HG03439 (cell line): ENCODE results near the gene RABEPK.
A peak's percentile ranks its signal among the peaks of the same experiment; 100 is the strongest.
"Not testable (repeated sequence)": the region's sequence is repeated elsewhere in the genome, so short reads cannot be mapped to it uniquely, and the experiment has no call there.

Experiments used
- ATAC-seq: cut with Tn5 transposase; IDR thresholded peaks from one replicate; pipeline ENCODE4 v1.9.1; 2021; ENCODE audit warnings: mild to moderate bottlenecking, moderate library complexity; ENCODE audit not compliant: unreplicated experiment

Gene RABEPK

DNA sequence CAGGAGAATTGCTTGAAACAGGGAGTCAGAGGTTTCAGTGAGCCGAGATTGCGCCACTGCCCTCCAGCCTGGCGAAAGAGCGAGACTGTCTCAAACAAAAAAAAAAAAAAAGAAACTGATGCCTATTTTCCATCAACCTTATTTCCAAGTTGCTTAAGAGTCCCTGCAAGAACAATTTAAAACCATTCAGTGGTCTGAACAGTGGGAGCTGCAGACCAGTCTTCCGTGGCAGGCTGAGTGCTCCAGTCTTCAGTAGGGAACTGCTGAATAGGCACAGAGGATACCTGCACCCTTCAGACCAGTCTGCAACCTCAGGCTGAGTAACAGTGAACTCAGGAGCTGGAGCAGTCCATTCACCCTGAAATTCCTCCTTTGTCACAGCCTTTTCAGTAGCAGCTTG, 5.9 kb upstream of the RABEPK start:
- ATAC-seq, result not testable (repeated sequence)

DNA sequence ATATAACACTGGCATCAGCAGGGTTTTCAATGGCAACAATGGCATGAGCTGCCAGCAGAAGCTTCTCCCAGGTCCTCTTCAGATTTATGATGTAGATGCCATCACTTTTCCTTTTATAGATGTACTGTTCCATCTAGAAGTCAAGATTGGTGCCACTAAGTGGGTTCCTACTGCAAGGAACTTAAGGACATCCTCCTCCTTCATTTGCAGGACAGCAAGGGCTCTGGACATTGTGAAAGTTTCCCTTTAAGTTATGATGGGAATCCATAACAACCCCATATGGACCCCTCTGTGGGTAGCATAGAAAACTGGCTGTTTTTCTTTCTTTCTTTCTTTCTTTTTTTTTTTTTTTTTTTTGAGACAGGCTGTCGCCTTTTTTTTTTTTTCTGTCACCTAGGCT, 4.8 kb upstream of the RABEPK start:
- not testable (repeated sequence) for ATAC-seq

DNA sequence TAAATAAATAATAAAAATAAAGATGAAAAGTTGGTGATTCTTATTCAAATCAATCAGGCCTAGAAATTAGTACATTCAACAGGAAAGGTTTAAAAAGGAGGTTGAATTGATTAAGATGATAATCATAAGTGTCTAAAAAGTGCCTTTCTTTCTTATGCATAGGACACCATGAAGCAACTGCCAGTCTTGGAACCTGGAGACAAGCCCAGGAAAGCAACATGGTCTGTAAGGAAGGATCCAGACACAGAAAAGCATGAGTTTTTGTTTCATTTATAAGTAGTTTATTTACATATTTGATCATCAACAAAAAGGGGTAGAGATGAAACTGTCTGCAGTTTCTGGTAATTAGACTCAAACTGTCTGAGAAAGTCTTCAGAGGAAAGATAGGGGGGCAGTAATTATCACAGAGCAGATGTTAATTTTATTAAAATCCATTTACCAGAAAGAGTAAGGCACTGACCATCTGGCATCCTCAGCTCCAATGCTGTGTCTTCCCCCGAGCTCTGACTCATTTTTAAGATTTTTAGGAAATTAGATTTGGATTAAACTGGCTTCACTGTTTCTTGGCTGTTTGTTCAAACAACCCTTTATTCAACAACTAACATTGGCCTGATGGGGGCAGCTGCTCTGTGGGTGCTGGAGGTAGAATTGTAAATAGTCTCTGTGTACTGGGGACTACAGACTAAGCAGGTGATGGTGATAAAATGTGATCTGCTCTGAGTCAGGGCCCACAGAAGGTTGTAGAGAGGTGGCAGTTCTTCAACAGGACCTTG, 2.7 kb downstream of the RABEPK start:
- ATAC-seq, result no peak

DNA sequence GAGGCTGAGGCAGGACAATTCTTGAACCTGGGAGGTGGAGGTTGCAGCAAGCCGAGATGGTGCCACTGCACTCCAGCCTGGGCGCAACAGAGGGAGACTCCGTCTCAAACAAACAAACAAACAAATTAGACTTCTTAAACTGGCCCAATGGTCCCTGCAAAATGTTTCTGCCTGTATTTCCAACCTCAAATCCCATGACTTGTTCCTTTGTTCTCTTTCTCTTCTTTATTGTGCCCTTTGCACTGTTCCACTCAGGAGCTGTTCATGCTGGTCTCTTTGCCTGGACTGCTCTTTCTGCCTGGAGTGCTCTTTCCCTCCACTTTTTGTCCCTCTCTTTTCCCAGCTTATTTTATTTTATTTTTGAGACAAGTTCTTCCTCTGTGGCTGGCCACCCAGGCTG, 4.1 kb downstream of the RABEPK start:
- ATAC-seq, result no peak

- no peak for ATAC-seq
These were observed 13.8 kb downstream of the RABEPK start for GRCh38 chr9:125214186-125214585.

GRCh38 chr9:125218621-125219020, 18.3 kb downstream of the RABEPK start:
- no peak for ATAC-seq

- not testable (repeated sequence) for ATAC-seq
These were observed 24.5 kb downstream of the RABEPK start for GRCh38 chr9:125224858-125225257.

DNA sequence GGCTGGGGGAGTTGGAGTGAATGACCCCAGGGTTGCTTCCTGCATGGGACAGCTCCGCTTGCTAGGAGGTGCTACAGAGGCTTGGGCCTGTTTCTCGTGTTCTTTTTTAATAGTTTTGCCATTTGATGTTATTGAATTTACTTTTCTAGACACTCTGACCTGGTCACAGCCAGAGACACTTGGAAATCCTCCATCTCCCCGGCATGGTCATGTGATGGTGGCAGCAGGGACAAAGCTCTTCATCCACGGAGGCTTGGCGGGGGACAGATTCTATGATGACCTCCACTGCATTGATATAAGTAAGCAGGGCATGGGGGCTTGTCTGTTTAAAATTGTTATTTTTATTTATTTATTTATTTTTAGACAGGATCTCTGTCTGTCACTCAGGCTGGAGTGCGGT, 27.4 kb downstream of the RABEPK start:
- no peak for ATAC-seq

DNA sequence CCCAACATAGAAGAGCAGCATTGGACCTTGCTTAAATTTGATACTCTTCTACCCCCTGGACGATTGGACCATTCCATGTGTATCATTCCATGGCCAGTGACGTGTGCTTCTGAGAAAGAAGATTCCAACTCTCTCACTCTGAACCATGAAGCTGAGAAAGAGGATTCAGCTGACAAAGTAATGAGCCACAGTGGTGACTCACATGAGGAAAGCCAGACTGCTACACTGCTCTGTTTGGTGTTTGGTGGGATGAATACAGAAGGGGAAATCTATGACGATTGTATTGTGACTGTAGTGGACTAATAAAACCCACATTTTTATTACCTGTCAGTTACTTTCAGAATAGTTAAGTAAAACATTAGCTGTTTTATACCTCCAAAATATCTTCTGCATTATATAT, 33.3 kb downstream of the RABEPK start:
- no peak for ATAC-seq

DNA sequence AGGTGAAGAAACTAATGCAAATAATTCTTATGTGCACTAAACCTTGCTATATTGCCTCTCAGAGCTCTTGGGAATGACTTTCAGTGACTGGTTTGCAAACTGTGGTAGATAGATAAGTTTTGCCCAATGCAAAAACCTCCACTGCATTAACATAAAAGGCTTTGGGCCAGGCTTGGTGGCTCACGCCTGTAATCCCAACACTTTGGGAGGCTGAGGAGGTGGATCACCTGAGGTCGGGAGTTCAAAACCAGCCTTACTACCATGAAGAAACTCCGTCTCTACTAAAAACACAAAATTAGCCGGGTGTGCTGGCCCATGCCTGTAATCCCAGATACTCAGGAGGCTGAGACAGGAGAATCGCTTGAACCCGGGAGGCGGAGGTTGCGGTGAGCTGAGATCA, 33.8 kb downstream of the RABEPK start:
- ATAC-seq, result not testable (repeated sequence)

GRCh38 chr9:125235804-125236519, 35.6 kb downstream of the RABEPK start:
- no peak for ATAC-seq

- not testable (repeated sequence) for ATAC-seq
These were observed 36.3 kb downstream of the RABEPK start for GRCh38 chr9:125236520-125237159.

GRCh38 chr9:125238127-125238914, 38.0 kb downstream of the RABEPK start:
- ATAC-seq, result no peak

DNA sequence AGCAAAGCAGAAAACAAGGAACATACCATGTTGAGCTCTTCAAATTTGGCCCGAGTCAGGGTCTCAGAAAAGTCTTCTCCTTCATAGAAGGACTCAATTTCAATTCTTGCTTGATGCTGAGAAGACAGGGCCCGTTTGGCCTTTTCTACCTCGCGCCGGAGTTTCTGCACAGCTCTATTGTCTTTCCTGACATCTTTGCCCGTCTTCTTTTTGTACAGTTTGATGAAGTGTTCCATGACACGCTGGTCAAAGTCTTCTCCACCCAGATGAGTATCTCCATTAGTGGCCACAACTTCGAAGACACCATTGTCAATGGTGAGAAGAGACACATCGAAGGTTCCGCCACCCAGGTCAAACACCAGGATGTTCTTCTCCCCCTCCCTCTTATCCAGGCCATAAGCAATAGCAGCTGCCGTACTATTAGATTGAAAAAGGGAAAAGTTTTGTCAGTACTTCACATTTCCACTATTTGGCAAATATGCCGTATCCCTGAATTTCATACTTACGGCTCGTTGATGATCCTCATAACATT, 38.6 kb downstream of the RABEPK start:
- no peak for ATAC-seq

DNA sequence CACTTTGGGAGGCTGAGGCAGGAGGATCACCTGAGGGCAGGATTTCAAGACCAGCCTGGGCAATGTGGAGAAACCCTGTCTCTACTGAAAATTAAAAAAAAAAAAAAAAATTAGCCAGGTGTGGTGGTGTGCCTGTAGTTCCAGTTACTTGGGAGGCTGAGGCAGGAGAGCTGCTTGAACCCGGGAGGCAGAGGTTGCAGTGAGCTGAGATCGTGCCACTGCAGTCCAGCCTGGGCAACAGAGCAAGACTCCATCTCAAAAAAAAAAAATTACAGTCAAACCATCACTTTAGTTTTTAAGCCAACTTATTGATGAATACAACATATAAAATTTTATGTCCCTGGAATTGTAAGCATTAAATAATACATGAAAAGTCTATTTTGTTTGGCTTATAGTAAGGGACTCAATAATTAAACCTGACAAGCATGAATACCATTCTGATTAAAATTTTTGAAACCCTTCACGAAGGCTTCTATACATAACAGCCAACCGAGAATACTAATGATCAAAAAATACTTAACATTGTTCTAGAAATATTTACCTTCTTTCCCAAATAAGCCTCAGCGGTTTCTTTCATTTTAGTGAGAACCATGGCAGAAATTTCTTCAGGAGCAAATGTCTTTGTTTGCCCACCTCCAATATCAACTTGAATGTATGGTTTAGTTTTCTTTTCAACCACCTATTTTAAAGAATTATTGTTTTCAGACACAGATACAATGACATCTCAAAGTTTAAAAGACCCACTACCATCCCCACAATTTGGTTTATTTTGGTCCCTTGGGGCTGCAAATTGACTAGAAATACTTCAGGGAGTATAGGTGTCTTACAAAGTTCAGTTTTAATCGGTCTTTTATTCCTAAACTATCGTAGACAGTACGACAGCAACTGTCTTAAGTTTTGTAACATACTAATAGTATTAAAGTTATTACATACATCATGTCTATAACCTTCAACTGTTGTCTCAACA, 39.6 kb downstream of the RABEPK start:
- no peak for ATAC-seq

DNA sequence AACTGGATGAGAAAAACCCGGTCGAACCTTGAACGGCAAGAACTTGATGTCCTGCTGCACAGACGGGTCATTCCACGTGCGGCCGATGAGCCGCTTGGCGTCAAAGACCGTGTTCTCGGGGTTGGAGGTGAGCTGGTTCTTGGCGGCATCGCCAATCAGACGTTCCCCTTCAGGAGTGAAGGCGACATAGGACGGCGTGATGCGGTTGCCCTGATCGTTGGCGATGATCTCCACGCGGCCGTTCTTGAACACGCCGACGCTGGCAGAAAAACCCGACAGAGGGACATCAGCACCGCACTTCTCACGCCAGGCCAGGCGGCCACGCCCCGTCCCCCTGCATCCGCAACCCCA, 40.3 kb downstream of the RABEPK start:
- no peak for ATAC-seq

- ATAC-seq, result peak; percentile 91
These were observed 40.9 kb downstream of the RABEPK start, which contains the start of gene HSPA5 for GRCh38 chr9:125241000-125241862. TSS of gene HSPA5 (minus strand) at chr9:125241343. CDS start at chr9:125241126, 217 bp downstream.

- ATAC-seq, result peak; percentile 24
These were observed 41.8 kb downstream of the RABEPK start for GRCh38 chr9:125241863-125242739.
